Middle frontal gyrus (tissue), 1 donor: Measurements from ENCODE around the gene CAMKK1.

ENCODE experiments used
- DNase-seq: peaks from one replicate; pipeline ENCODE4 v3.0.0-alpha.2; 2015; ENCODE audit warnings: low spot score; ENCODE audit errors: extremely low spot score

CAMKK1 gene

DNA sequence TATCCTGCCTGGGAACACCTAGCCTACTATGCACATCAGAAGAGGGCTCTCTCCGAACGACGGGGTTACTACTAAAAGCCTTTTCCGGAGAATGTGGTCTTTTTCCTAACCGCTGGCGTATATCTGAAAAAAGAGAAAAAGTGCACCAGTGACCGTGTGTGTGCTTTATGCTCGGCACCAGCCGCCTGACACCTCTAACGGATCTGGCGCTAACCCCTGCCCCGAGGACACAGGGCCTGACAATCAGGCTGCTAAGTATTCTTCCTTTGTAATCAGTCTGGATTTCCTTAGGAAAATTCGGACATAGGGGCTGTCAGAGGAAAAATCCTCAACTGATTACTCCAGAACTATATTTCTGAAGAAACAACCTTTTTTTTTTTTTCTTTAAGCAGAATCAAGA, 78.5 kb downstream of the CAMKK1 start:
- no peak for DNase-seq

DNA sequence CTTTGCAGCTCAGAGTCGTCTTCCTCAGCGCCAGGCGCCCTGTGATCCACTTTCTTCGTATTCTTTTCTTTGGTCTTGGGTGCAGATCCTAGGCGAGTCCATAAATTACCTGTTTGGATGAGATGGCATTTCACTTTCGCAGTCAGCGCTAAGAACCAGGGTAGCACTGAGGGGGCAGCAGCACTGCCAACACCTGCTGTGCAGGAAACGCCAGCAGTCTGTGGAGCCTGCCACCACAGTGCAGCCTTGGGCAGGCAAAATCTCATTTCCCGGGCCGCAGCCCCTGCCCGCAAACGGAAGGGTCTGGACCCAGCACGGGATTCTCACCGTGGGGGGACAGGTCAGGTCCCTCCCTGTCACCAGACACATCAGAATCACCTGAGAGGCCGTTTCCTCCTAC, 79.7 kb downstream of the CAMKK1 start:
- DNase-seq, result no peak

DNA sequence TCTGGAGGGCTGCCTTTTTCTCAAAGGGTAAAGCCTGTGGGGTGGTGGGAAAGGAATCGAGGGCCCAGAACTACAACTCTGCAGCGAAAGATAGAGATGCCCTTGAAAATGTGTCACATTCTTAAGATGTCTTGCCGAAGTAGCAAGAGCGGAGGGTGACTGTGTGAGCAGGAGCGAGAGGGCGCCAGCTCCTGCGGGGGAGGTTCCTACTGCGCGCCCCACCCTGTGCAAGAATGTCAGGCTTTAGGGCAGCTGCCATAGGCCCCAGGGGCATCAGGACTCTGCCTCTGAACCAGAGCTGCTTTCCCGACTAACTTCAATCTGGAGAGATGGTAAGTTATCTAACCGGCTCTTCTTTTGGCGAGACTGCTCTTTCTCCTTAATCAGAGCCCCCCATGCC, 80.1 kb downstream of the CAMKK1 start:
- no peak for DNase-seq

DNA sequence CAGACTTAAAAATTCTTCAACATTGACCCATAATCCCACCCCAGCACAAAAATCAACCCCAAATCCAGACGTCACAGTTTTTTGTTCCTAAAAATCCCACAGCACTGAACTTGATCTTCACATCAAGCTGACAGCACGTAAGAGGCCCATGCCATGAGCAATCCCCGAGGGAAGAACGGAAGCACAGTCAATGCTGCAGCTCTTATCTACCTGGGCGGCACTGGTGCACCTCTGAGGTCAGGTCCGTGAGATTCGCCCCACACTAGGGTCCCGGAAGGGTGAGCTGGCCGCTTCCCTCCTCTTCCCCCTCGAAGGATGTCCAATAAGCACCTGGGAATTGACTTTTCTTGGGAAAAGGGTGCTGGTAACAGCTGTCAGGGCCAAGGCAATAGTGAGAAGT, 80.6 kb downstream of the CAMKK1 start:
- no peak for DNase-seq
